Measurements from ENCODE around the gene RFX8. TPM values are rescaled to one million over a fixed set of nuclear protein-coding genes. Genes with fewer than 3 reads are reported as not detected.

RFX8 gene
- polyA plus RNA-seq, 3 donors = 0.06 to 3.0 (median 0.06) TPM

Other genes starting within 250 kb of the RFX8 start
- 10 to 100 TPM; 13.9 to 17.2 (median 16.6) TPM for gene CNOT11, start 222.2 kb downstream of the RFX8 start, polyA plus RNA-seq
- 10 to 100 TPM; 21.0 to 41.5 (median 21.8) TPM for gene RNF149, start 166.4 kb downstream of the RFX8 start, polyA plus RNA-seq
- under 1 TPM in 1 of 3 donors, not detected in 2; 0.07 TPM for gene CREG2, start 87.6 kb downstream of the RFX8 start, polyA plus RNA-seq
- 10 to 100 TPM in 2 of 3 donors, 1 to 10 TPM in 1; 7.9 to 63.7 (median 34.8) TPM for gene MAP4K4, start 222.6 kb upstream of the RFX8 start, polyA plus RNA-seq